Aorta (tissue), 5 donors: ENCODE results near the gene RAB3GAP2. TPM values are rescaled to one million over a fixed set of nuclear protein-coding genes. Genes with fewer than 3 reads are reported as not detected.
"Not testable (repeated sequence)": the region's sequence is repeated elsewhere in the genome, so short reads cannot be mapped to it uniquely, and the experiment has no call there.

Experiments
- ATAC-seq: fragments of 200-7000 bp; cut with Tn5 transposase; one replicate; pipeline ENCODE4 v1.9.1; 2022; ENCODE audit warnings: moderate library complexity; ENCODE audit not compliant: low FRiP score
- DNase-seq, 2 donors: peaks; one replicate each; pipeline ENCODE4 v3.0.0-alpha.2; 2020
- H3K27ac ChIP-seq, 2 donors: one replicate each; pipeline ENCODE4 v1.5.1; 2013; ENCODE audit warnings: low read length in 2 of 2, mild to moderate bottlenecking in 2 of 2, moderate library complexity in 2 of 2, control low read depth in 1 of 2, inconsistent platforms in 1 of 2, low read depth in 1 of 2
- H3K27me3 ChIP-seq, 2 donors: one replicate each; pipeline ENCODE4 v1.6.1; 2013; ENCODE audit warnings: control low read depth in 1 of 2, low read length in 1 of 2, mild to moderate bottlenecking in 1 of 2, moderate library complexity in 1 of 2; ENCODE audit not compliant: insufficient read depth in 2 of 2, control insufficient read depth in 1 of 2
- H3K36me3 ChIP-seq, 2 donors: one replicate each; pipeline ENCODE4 v1.6.1; 2013; ENCODE audit warnings: control low read depth in 1 of 2, low read length in 1 of 2, mild to moderate bottlenecking in 1 of 2; ENCODE audit not compliant: insufficient read depth in 2 of 2, control insufficient read depth in 1 of 2
- H3K4me1 ChIP-seq, 2 donors: one replicate each; pipeline ENCODE4 v1.6.1; 2013; ENCODE audit warnings: low read length in 2 of 2, control low read depth in 1 of 2, mild to moderate bottlenecking in 1 of 2, moderate library complexity in 1 of 2; ENCODE audit not compliant: insufficient read depth in 2 of 2, control insufficient read depth in 1 of 2
- H3K4me3 ChIP-seq, 2 donors: one replicate each; pipeline ENCODE4 v1.5.1; 2013; ENCODE audit warnings: low read length in 2 of 2, control low read depth in 1 of 2, mild to moderate bottlenecking in 1 of 2
- H3K9me3 ChIP-seq: one replicate; pipeline ENCODE4 v1.6.1; 2013; ENCODE audit warnings: mild to moderate bottlenecking, low read length; ENCODE audit not compliant: control insufficient read depth
- WGBS, 2 donors: extraction: QIAGEN DNeasy Blood & Tissue Kit; methylation state at CpG; one replicate each; pipeline ENCODE4 v1.1.7; 2013; 5-methylcytosine and 5-hydroxymethylcytosine counted together
- intact Hi-C, 2 donors: fragments of 100-400 bp; cut with DNase I; formaldehyde crosslinking; loops; one replicate each; pipeline versions ENCODE4 v1.14.2 to v1.15.0; 2022
- polyA plus RNA-seq, 2 donors: library from polyadenylated mRNA; stranded (reverse); fragments of 200-250 nt; gene quantifications; one replicate each; pipeline ENCODE4 v1.2.3, GENCODE V29; 2013
- total RNA-seq, 2 donors: library from RNA; stranded (reverse); fragmentation: NEBNext Ultra II Directional; extraction: Animal tissue kit (Norgen Biotek cat#: 25700); gene quantifications; one replicate each; pipeline ENCODE4 v1.2.1, GENCODE V29; 2021
- donor health status: healthy with polysubstance abuse.
- donor health status: Bipolar disorder and iron deficiency.
- donor health status: DM: no; HTN: no; CAD: no.
- donor health status: DM: no; HTN: no; CAD: no.
- donor health status: DM: yes; HTN: yes; CAD: no.

Gene RAB3GAP2
- total and polyA plus RNA-seq, 4 donors = 6.4 to 44.2 (median 26.3) TPM

GRCh38 chr1:220188538-220188937 lies 83.7 kb downstream of the RAB3GAP2 start:
- no peaks in the 10 kb centered on the region for H3K4me1 ChIP-seq
- no peaks in the 10 kb centered on the region for H3K27me3 ChIP-seq
- 86% methylated on average over 2 of the region's 2 CpGs for WGBS, 2 donors
- no peaks in the 10 kb centered on the region for H3K9me3 ChIP-seq
- H3K36me3 ChIP-seq = peaks cover 4 to 5% of the 10 kb centered on the region in 2 donors
- intact Hi-C loops = no loop called here
- H3K27ac ChIP-seq = no peak overlapping the region
- ATAC-seq (no peak), DNase-seq (no peak)
- no peak overlapping the region for H3K4me3 ChIP-seq

- Histone ChIP-seq H3K36me3 (peaks cover 0 to 2% of the 10 kb centered on the region in 2 donors), H3K27me3 (no peaks in the 10 kb centered on the region), H3K4me1 (no peaks in the 10 kb centered on the region), H3K9me3 (no peaks in the 10 kb centered on the region), H3K4me3 (no peak overlapping the region), H3K27ac (no peak overlapping the region)
- WGBS, 2 donors = 90 to 94% methylated on average over 2 of the region's 2 CpGs
- DNase-seq = no peak
- ATAC-seq = no peak
- intact Hi-C loops = no loop called here
These were observed 85.5 kb downstream of the RAB3GAP2 start for GRCh38 chr1:220186752-220187151.

GRCh38 chr1:220184506-220184905 lies 87.7 kb downstream of the RAB3GAP2 start:
- Histone ChIP-seq H3K36me3 (peaks cover 0 to 2% of the 10 kb centered on the region in 2 donors), H3K4me1 (no peaks in the 10 kb centered on the region), H3K27ac (no peak overlapping the region), H3K9me3 (no peaks in the 10 kb centered on the region), H3K27me3 (no peaks in the 10 kb centered on the region), H3K4me3 (no peak overlapping the region)
- intact Hi-C loops = no loop called here
- ATAC-seq (no peak), DNase-seq (no peak)
- WGBS, 2 donors = 64 to 72% methylated on average over 1 of the region's 1 CpG

- Histone ChIP-seq H3K9me3 (no peaks in the 10 kb centered on the region), H3K36me3 (peaks cover 0 to 2% of the 10 kb centered on the region in 2 donors), H3K4me1 (no peaks in the 10 kb centered on the region), H3K27ac (no peak overlapping the region), H3K4me3 (no peak overlapping the region), H3K27me3 (no peaks in the 10 kb centered on the region)
- 2 to 8% methylated on average over 2 of the region's 2 CpGs for WGBS, 2 donors
- DNase-seq (no peak), ATAC-seq (no peak)
- intact Hi-C loops = no loop called here
These were observed 89.6 kb downstream of the RAB3GAP2 start for GRCh38 chr1:220182656-220183055.

- intact Hi-C loops = no loop called here
- H3K36me3 ChIP-seq = peaks cover 0 to 2% of the 10 kb centered on the region in 2 donors
- no peak overlapping the region for H3K4me3 ChIP-seq
- DNase-seq (no peak), ATAC-seq (no peak)
- no peak overlapping the region for H3K27ac ChIP-seq
- H3K9me3 ChIP-seq = no peaks in the 10 kb centered on the region
- 31 to 35% methylated on average over 1 of the region's 1 CpG for WGBS, 2 donors
- no peaks in the 10 kb centered on the region for H3K4me1 ChIP-seq
- H3K27me3 ChIP-seq = no peaks in the 10 kb centered on the region
These were observed 90.1 kb downstream of the RAB3GAP2 start for GRCh38 chr1:220182111-220182510.

GRCh38 chr1:220176540-220176939 lies 95.7 kb downstream of the RAB3GAP2 start:
- no peak for DNase-seq
- peaks cover 0 to 2% of the 10 kb centered on the region in 2 donors for H3K4me1 ChIP-seq
- 99 to 100% methylated on average over 1 of the region's 1 CpG for WGBS, 2 donors
- intact Hi-C loops = no loop called here
- H3K36me3 ChIP-seq = peaks cover 0 to 8% of the 10 kb centered on the region in 2 donors
- H3K9me3 ChIP-seq = no peaks in the 10 kb centered on the region
- no peak for ATAC-seq
- no peaks in the 10 kb centered on the region for H3K27me3 ChIP-seq
- no peak overlapping the region for H3K27ac ChIP-seq
- no peak overlapping the region for H3K4me3 ChIP-seq

- Histone ChIP-seq H3K4me1 (no peaks in the 10 kb centered on the region), H3K9me3 (no peaks in the 10 kb centered on the region), H3K36me3 (peaks cover 0 to 8% of the 10 kb centered on the region in 2 donors), H3K4me3 (no peak overlapping the region), H3K27me3 (no peaks in the 10 kb centered on the region), H3K27ac (no peak overlapping the region)
- 76 to 78% methylated on average over 1 of the region's 1 CpG for WGBS, 2 donors
- intact Hi-C loops = no loop called here
- ATAC-seq (no peak), DNase-seq (no peak)
These were observed 101.3 kb downstream of the RAB3GAP2 start for GRCh38 chr1:220170836-220171526.

- WGBS, 2 donors = 99 to 100% methylated on average over 4 of the region's 4 CpGs
- H3K4me1 ChIP-seq, intact Hi-C loops, H3K27ac ChIP-seq, ATAC-seq, H3K4me3 ChIP-seq, H3K27me3 ChIP-seq, DNase-seq, H3K36me3 ChIP-seq, H3K9me3 ChIP-seq: not testable (repeated sequence)
These were observed 102.4 kb downstream of the RAB3GAP2 start for GRCh38 chr1:220169887-220170286.

- no peaks in the 10 kb centered on the region for H3K9me3 ChIP-seq
- intact Hi-C loops = no loop called here
- WGBS, 2 donors = 94 to 95% methylated on average over 4 of the region's 4 CpGs
- H3K36me3 ChIP-seq = peaks cover 0 to 6% of the 10 kb centered on the region in 2 donors
- ATAC-seq (no peak), DNase-seq (no peak)
- H3K27ac ChIP-seq = no peak overlapping the region
- H3K4me1 ChIP-seq = no peaks in the 10 kb centered on the region
- H3K27me3 ChIP-seq = no peaks in the 10 kb centered on the region
- no peak overlapping the region for H3K4me3 ChIP-seq
These were observed 105.4 kb downstream of the RAB3GAP2 start for GRCh38 chr1:220166853-220167252.
